Calu3 (cell line): ENCODE data around the gene TLE3. TPM values are rescaled to one million over a fixed set of nuclear protein-coding genes. Genes with fewer than 3 reads are reported as not detected.

Source experiments
- BruUV-seq: library from RNA; stranded (reverse); fragments of 400-500 nt; replicated peaks from 2 replicates; lab custom pipeline; 2021; lab: Mats Ljungman, UMichigan
- CTCF ChIA-PET: fragments of 300-600 bp; sonication (Branson Sonifier 250); formaldehyde crosslinking; loops from one replicate; lab custom pipeline; 2022; ENCODE audit warnings: antibody characterized with exemption; lab: Charles Lee
- DNase-seq: peaks from one replicate; pipeline ENCODE4 v3.0.0; 2022
- H3K27ac Mint-ChIP-seq: one replicate; pipeline ENCODE4 v1.8.0; 2022; ENCODE audit warnings: mixed read lengths; ENCODE audit not compliant: unreplicated experiment
- H3K27me3 Mint-ChIP-seq: one replicate; pipeline ENCODE4 v1.8.0; 2022; ENCODE audit warnings: mixed read lengths; ENCODE audit not compliant: unreplicated experiment
- H3K36me3 Mint-ChIP-seq: one replicate; pipeline ENCODE4 v1.8.0; 2022; ENCODE audit warnings: mild to moderate bottlenecking, moderate library complexity, mixed read lengths; ENCODE audit not compliant: insufficient read depth, unreplicated experiment
- H3K4me1 Mint-ChIP-seq: one replicate; pipeline ENCODE4 v1.8.0; 2022; ENCODE audit warnings: mild to moderate bottlenecking, low read depth, mixed read lengths; ENCODE audit not compliant: unreplicated experiment
- H3K4me3 Mint-ChIP-seq: one replicate; pipeline ENCODE4 v1.8.0; 2022; ENCODE audit warnings: mild to moderate bottlenecking, low read depth, moderate library complexity, mixed read lengths; ENCODE audit not compliant: unreplicated experiment
- H3K9me3 Mint-ChIP-seq: one replicate; pipeline ENCODE4 v1.8.0; 2022; ENCODE audit warnings: low read depth, mixed read lengths; ENCODE audit not compliant: unreplicated experiment
- CTCF ChIP-seq: fragments of 200-600 bp; IDR thresholded peaks from one replicate; pipeline ENCODE4 v1.8.0; 2022; ENCODE audit warnings: antibody characterized with exemption; ENCODE audit not compliant: unreplicated experiment
- intact Hi-C: fragments of 100-400 bp; cut with micrococcal nuclease; formaldehyde crosslinking; loops from one replicate; pipeline ENCODE4 v1.10.0; 2022; ENCODE audit not compliant: unreplicated experiment
- total RNA-seq: library from RNA; stranded (reverse); gene quantifications from 2 replicates; pipeline ENCODE4 v1.2.3, GENCODE V29; 2022

Gene TLE3
- total RNA-seq, 1 experiment from 2014 or later = 54.8 TPM

- Mint-ChIP-seq H3K4me3 (no peak overlapping the region), H3K27ac (no peak overlapping the region), H3K4me1 (peaks cover 32% of the 10 kb centered on the region), H3K9me3 (no peaks in the 10 kb centered on the region), H3K36me3 (peaks cover 6% of the 10 kb centered on the region), H3K27me3 (no peaks in the 10 kb centered on the region)
- CTCF ChIA-PET = no interaction called here
- no peak for DNase-seq
- BruUV-seq = no TSS peak
- TF ChIP-seq CTCF = no peak
- intact Hi-C loops = loop anchor here (5.0 kb wide), 1 partner anchor 57 kb away; no protein-coding TSS in a partner anchor
These were observed 27.9 kb upstream of the TLE3 start for GRCh38 chr15:70125605-70126004.

- Mint-ChIP-seq H3K27me3 (peaks cover 9% of the 10 kb centered on the region), H3K4me3 (no peak overlapping the region), H3K4me1 (peaks cover 13% of the 10 kb centered on the region), H3K9me3 (no peaks in the 10 kb centered on the region), H3K27ac (no peak overlapping the region), H3K36me3 (no peaks in the 10 kb centered on the region)
- CTCF ChIA-PET = interaction anchor here (0.9 kb wide), 1 partner anchor 27 kb away, joined by 3 read pairs; no protein-coding TSS in a partner anchor
- no peak for DNase-seq
- intact Hi-C loops = no loop called here
- no TSS peak for BruUV-seq
- TF ChIP-seq CTCF = no peak
These were observed 24.0 kb upstream of the TLE3 start for GRCh38 chr15:70121624-70122302.

- H3K27ac Mint-ChIP-seq = no peak overlapping the region
- peaks cover 16% of the 10 kb centered on the region for H3K27me3 Mint-ChIP-seq
- no TSS peak for BruUV-seq
These were observed 23.4 kb upstream of the TLE3 start for GRCh38 chr15:70120958-70121623.

More at GRCh38 chr15:70120958-70121623, 23.4 kb upstream of the TLE3 start:
- CTCF ChIA-PET = interaction anchor here (0.9 kb wide), 1 partner anchor 26 kb away, joined by 3 read pairs; no protein-coding TSS in a partner anchor
- H3K4me1 Mint-ChIP-seq = peaks cover 7% of the 10 kb centered on the region
- intact Hi-C loops = no loop called here
- no peak for TF ChIP-seq CTCF
- no peak for DNase-seq
- no peak overlapping the region for H3K4me3 Mint-ChIP-seq
- H3K9me3 Mint-ChIP-seq = no peaks in the 10 kb centered on the region
- H3K36me3 Mint-ChIP-seq = no peaks in the 10 kb centered on the region
